Measurements from ENCODE around the gene DPP8.

Gene DPP8

GRCh38 chr15:65394280-65394789 is 123.2 kb downstream of the DPP8 start:
- Histone ChIP-seq H3K9me3 (ENCODE audit: control insufficient read depth, insufficient read depth, low read depth, low read length) (no peaks in the 10 kb centered on the region), H3K4me1 (ENCODE audit: control insufficient read depth, insufficient read depth, low read length) (peaks cover 6% of the 10 kb centered on the region; the same call in 1 of the 2 replicates), H3K27ac (ENCODE audit: low read depth, low read length) (no peak overlapping the region), H3K9ac (ENCODE audit: low read length) (no peak overlapping the region), H3K36me3 (ENCODE audit: control insufficient read depth, insufficient read depth, low read length) (peaks cover 9% of the 10 kb centered on the region; the same call in 1 of the 2 replicates), H3K4me3 (ENCODE audit: low read depth, low read length) (no peak overlapping the region), H3K27me3 (ENCODE audit: control insufficient read depth, insufficient read depth, low read length) (peaks cover 38% of the 10 kb centered on the region)

GRCh38 chr15:65393557-65393956 is 123.9 kb downstream of the DPP8 start:
- peaks cover 8% of the 10 kb centered on the region; the same call in 1 of the 2 replicates for H3K4me1 ChIP-seq (ENCODE audit: control insufficient read depth, insufficient read depth, low read length)
- H3K4me3 ChIP-seq (ENCODE audit: low read depth, low read length): no peak overlapping the region
- no peaks in the 10 kb centered on the region for H3K9me3 ChIP-seq (ENCODE audit: control insufficient read depth, insufficient read depth, low read depth, low read length)
- peaks cover 12% of the 10 kb centered on the region; the same call in 1 of the 2 replicates for H3K36me3 ChIP-seq (ENCODE audit: control insufficient read depth, insufficient read depth, low read length)
- peaks cover 38% of the 10 kb centered on the region for H3K27me3 ChIP-seq (ENCODE audit: control insufficient read depth, insufficient read depth, low read length)
- no peak overlapping the region for H3K27ac ChIP-seq (ENCODE audit: low read depth, low read length)
- no peak overlapping the region for H3K9ac ChIP-seq (ENCODE audit: low read length)

GRCh38 chr15:65393091-65393490 is 124.4 kb downstream of the DPP8 start:
- peaks cover 38% of the 10 kb centered on the region for H3K27me3 ChIP-seq (ENCODE audit: control insufficient read depth, insufficient read depth, low read length)
- peaks cover 14% of the 10 kb centered on the region; the same call in 1 of the 2 replicates for H3K36me3 ChIP-seq (ENCODE audit: control insufficient read depth, insufficient read depth, low read length)

More at GRCh38 chr15:65393091-65393490, 124.4 kb downstream of the DPP8 start:
- H3K4me3 ChIP-seq (ENCODE audit: low read depth, low read length): no peak overlapping the region
- H3K9ac ChIP-seq (ENCODE audit: low read length): no peak overlapping the region
- H3K9me3 ChIP-seq (ENCODE audit: control insufficient read depth, insufficient read depth, low read depth, low read length): no peaks in the 10 kb centered on the region
- H3K4me1 ChIP-seq (ENCODE audit: control insufficient read depth, insufficient read depth, low read length): peaks cover 8% of the 10 kb centered on the region; the same call in 1 of the 2 replicates
- no peak overlapping the region for H3K27ac ChIP-seq (ENCODE audit: low read depth, low read length)

All from HUES6 (cell line).